ENCODE results near the gene APBB2.

DNA sequence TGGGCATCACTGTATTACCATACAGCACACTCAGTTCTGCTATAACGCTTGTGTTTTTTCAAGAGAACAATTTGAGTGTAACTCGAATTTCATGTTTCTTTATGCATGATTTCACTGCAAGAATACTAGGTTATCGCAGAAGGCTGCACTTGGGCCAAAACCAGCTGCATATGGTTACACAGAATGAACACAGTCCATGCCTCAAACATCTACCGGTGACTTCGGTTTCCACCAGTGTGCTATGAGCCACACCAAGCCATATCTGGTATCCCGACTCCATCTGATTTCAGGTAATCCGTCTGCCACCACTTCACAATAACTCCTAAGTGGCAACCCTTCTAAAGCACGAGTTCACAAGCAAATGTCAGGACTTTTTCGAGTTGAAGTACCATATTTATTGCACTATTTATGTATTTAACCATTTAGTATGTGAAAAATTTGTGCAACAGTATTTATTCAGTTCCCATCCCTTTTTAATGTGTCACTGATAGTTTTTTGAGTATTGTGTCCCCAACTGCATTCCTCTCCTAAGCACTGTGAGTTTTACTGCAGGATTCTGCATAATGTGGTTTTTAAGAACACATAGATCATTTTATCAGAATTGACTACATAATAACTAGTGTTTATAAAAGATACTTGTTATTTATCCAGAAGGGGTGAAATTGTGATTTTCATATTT, 111.8 kb downstream of the APBB2 start:
- TF ChIP-seq, protein P1, sequence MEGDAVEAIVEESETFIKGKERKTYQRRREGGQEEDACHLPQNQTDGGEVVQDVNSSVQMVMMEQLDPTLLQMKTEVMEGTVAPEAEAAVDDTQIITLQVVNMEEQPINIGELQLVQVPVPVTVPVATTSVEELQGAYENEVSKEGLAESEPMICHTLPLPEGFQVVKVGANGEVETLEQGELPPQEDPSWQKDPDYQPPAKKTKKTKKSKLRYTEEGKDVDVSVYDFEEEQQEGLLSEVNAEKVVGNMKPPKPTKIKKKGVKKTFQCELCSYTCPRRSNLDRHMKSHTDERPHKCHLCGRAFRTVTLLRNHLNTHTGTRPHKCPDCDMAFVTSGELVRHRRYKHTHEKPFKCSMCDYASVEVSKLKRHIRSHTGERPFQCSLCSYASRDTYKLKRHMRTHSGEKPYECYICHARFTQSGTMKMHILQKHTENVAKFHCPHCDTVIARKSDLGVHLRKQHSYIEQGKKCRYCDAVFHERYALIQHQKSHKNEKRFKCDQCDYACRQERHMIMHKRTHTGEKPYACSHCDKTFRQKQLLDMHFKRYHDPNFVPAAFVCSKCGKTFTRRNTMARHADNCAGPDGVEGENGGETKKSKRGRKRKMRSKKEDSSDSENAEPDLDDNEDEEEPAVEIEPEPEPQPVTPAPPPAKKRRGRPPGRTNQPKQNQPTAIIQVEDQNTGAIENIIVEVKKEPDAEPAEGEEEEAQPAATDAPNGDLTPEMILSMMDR (IDR thresholded peaks at IDR 0.05) = no peak
- TF ChIP-seq POLR2A (IDR thresholded peaks at IDR 0.05) = no peak

All from tibial nerve (tissue), 3 donors.